GM19025 (cell line): ENCODE measurements around the gene PLEKHN1.

Experiments used
- ATAC-seq: cut with Tn5 transposase; IDR thresholded peaks from one replicate; pipeline ENCODE4 v1.9.1; 2021; ENCODE audit warnings: mild to moderate bottlenecking, low read depth, moderate library complexity; ENCODE audit not compliant: unreplicated experiment

The PLEKHN1 gene

DNA sequence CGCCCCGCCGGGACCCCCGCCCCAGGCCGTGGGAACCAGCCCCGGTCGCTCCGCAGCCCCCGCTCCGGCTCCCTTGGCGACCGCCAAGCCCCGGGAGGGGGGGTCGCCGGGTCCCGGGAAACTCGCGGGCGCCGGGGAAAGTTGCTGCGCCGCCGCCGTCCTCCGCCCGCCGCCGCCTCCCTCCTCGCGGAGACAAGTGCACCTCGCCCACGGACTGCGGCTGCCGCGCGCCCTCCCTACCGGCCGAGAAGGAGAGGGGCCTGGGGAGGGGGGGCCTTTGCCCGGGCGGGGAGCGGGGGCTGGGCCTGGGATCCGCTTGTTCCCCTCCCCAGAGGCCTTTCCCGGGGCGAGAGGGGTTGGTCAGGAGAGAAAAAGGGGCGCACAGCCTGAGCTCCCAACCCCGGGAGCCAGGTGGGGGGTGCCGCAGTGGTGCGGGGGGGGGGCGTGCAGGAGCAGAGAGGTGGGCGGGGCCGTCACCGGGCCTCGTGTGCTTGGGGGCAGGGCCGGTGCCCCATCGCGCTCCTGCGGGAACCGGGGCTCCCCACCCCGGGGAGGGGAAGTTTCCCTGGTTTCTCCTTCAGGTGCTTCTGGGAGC, 54.2 kb downstream of the PLEKHN1 start:
- ATAC-seq: peak; percentile 2

GRCh38 chr1:1021010-1021919, 55.0 kb downstream of the PLEKHN1 start:
- no peak for ATAC-seq

DNA sequence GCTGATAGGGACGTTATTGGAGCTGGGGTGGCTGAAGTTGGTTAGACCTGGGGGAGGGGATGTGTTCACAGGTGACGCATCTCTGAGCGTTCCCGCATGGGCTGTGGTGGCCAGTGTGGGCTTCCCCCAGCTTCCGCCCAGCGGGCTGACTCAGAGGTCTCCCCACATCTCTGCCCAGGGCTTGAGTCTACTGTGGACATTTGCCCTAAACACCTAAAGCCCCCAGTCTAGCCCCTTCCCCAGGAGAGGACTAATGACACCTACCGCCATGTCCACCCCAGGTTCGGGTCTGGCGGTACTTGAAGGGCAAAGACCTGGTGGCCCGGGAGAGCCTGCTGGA, 55.6 kb downstream of the PLEKHN1 start:
- ATAC-seq: no peak

- ATAC-seq: no peak
Observed at GRCh38 chr1:1022302-1023009, 56.2 kb downstream of the PLEKHN1 start.

- ATAC-seq: no peak
Observed at GRCh38 chr1:1023700-1024099, 57.4 kb downstream of the PLEKHN1 start.

GRCh38 chr1:1024149-1024770, 58.0 kb downstream of the PLEKHN1 start:
- no peak for ATAC-seq

GRCh38 chr1:1024771-1025699, 58.8 kb downstream of the PLEKHN1 start:
- ATAC-seq: no peak
